ENCODE measurements around the gene CERCAM.

Gene CERCAM

GRCh38 chr9:128428644-128429512 lies 8.2 kb downstream of the CERCAM start:
- TF ChIP-seq, protein P1, sequence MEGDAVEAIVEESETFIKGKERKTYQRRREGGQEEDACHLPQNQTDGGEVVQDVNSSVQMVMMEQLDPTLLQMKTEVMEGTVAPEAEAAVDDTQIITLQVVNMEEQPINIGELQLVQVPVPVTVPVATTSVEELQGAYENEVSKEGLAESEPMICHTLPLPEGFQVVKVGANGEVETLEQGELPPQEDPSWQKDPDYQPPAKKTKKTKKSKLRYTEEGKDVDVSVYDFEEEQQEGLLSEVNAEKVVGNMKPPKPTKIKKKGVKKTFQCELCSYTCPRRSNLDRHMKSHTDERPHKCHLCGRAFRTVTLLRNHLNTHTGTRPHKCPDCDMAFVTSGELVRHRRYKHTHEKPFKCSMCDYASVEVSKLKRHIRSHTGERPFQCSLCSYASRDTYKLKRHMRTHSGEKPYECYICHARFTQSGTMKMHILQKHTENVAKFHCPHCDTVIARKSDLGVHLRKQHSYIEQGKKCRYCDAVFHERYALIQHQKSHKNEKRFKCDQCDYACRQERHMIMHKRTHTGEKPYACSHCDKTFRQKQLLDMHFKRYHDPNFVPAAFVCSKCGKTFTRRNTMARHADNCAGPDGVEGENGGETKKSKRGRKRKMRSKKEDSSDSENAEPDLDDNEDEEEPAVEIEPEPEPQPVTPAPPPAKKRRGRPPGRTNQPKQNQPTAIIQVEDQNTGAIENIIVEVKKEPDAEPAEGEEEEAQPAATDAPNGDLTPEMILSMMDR (IDR thresholded peaks at IDR 0.05; ENCODE audit: control insufficient read depth, extremely low read depth, insufficient read depth) = no peak
- no peak overlapping the region for H3K4me3 ChIP-seq (ENCODE audit: low read depth, low read length)
- DNase-seq (ENCODE audit: low read depth) = no peak

DNA sequence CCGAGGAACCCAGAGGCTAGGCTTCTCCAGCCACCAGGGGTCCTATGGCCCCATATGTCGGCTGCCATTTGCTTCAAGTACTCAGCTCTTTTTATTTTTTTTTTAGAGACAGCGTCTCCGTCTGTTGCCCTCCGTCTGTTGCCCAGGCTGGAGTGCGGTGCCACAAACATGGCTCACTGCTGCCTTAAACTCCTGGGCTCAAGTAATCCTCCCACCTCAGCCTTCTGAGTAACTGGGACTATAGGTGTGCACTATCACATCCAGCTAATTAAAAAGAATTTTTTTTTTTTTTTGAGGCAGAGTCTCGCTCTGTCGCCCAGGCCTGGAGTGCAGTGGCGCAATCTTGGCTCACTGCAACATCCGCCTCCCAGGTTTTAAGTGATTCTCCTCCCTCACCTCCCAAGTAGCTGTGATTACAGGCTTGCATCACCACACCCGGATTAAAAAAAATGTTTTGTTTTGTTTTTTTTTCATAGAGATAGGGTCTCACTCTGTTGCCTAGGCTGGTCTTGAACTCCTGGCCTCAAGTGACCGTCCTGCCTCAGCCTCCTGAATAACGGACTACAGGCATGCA lies 8.9 kb downstream of the CERCAM start:
- no peak overlapping the region for H3K4me3 ChIP-seq (ENCODE audit: low read depth, low read length)
- DNase-seq (ENCODE audit: low read depth) = no peak
- TF ChIP-seq, protein P1 (IDR thresholded peaks at IDR 0.05; ENCODE audit: control insufficient read depth, extremely low read depth, insufficient read depth) = no peak

DNA sequence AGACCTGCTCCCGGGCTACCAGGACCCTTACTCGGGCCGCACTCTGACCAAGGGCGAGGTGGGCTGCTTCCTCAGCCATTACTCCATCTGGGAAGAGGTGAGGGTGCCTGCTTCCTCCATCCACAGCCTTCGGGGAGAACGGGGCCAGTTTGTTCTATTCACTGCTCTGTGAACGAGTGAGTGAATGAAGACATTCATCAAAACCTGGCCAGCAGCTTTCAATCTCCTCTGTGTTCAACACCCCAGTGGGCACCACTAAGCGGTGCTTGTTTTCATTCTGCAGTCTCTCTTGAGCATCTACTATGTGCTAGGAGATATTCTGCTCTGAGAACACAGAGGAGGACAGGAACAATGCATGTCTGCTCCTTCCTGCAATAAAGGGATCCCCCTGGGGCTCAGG lies 10.6 kb downstream of the CERCAM start:
- H3K4me3 ChIP-seq (ENCODE audit: low read depth, low read length) = no peak overlapping the region
- TF ChIP-seq, protein P1 (IDR thresholded peaks at IDR 0.05; ENCODE audit: control insufficient read depth, extremely low read depth, insufficient read depth) = no peak
- no peak for DNase-seq (ENCODE audit: low read depth)

GRCh38 chr9:128434340-128434739 lies 13.7 kb downstream of the CERCAM start:
- no peak overlapping the region for H3K4me3 ChIP-seq (ENCODE audit: low read depth, low read length)
- no peak for DNase-seq (ENCODE audit: low read depth)
- TF ChIP-seq, protein P1 (IDR thresholded peaks at IDR 0.05; ENCODE audit: control insufficient read depth, extremely low read depth, insufficient read depth) = no peak

DNA sequence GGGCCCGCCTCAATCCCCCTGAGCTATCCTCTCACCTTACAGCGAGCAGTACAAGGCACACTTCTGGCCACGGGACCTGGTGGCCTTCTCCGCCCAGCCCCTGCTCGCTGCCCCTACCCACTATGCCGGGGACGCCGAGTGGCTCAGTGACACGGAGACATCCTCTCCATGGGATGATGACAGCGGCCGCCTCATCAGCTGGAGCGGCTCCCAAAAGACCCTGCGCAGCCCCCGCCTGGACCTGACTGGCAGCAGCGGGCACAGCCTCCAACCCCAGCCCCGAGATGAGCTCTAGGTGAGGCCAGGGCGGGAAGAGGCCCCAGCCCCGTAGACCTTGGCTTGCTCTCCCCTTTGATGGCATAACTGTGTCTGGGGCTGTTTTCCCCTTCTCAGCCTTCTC lies 15.0 kb downstream of the CERCAM start:
- no peak overlapping the region for H3K4me3 ChIP-seq (ENCODE audit: low read depth, low read length)
- TF ChIP-seq, protein P1 (IDR thresholded peaks at IDR 0.05; ENCODE audit: control insufficient read depth, extremely low read depth, insufficient read depth) = no peak
- no peak for DNase-seq (ENCODE audit: low read depth)

DNA sequence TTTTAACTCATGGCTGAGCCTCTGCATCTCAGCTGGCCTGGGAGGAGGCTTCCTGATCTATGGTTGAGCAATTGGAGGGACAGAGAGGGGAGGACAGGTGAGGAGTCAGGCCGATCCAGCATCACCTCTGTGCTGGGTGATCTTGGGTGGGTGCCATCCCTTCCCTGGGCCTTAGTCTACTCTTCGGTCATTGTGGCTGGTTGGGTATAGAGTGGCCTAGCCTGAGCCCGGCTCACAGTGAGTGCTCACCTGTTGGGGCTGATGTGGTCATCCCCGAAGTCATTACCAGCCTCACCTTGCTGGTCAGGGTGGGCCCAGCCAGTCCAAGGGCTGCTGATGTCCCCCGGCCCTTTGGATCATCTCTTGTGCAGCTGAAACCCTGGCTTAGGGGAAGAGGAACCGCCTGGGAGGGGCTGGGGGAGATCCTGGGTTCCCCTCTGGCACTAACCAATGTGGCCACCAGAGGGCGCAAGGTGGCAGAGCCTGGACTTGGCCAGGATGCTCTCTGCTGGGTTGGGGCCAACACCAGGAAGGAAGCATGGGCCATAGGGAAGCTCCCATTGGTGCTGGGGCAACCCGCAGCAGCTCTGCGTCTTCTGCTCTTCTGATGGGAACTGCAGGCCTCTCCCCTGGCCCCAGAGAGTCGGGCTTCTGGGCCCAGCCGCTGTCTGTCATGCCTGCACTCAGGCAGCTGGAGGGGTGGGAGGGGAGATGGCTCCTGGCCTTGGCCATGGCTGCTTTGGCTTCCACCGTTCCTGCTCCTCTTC lies 17.9 kb downstream of the CERCAM start:
- peak; percentile 39 for DNase-seq (ENCODE audit: low read depth)
- TF ChIP-seq, protein P1 (IDR thresholded peaks at IDR 0.05; ENCODE audit: control insufficient read depth, extremely low read depth, insufficient read depth) = peak; percentile 95
- no peak overlapping the region for H3K4me3 ChIP-seq (ENCODE audit: low read depth, low read length)

Data from LNCaP clone FGC (cell line).